SK-N-SH (cell line): Measurements from ENCODE around the gene CRLF2.

Experiments used
- MXI1 ChIP-seq: IDR thresholded peaks from 2 replicates; pipeline ENCODE4 v1.6.1; 2012; ENCODE audit warnings: mild to moderate bottlenecking, low read depth, low read length, improper control_type of control experiment
- RAD21 ChIP-seq: IDR thresholded peaks from 2 replicates; pipeline ENCODE4 v1.6.1; 2012; ENCODE audit warnings: mild to moderate bottlenecking, low read length
- TAF1 ChIP-seq: IDR thresholded peaks from 2 replicates; pipeline ENCODE4 v1.6.1; 2012; ENCODE audit warnings: low read depth, mild to moderate bottlenecking, low read length, moderate library complexity, borderline replicate concordance

DNA sequence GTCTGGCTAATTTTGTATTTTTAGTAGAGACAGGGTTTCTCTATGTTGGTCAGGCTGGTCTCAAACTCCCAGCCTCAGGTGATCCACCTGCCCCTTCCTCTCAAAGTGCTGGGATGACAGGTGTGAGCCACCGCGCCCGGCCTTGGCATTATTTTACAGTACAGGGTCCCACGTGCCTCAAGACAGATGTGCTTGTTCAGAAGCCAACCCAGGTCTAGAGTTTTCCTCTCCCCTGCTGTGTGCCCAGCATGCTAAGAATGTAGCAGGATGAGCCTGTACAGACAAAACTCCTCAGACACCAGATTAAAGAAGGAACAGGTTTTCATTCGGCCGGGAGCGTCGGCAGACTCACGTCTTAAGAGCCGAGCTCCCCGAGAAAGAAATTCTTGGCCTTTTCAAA is 42.2 kb downstream of the CRLF2 start:
- TF ChIP-seq MXI1 (no peak), RAD21 (no peak), TAF1 (no peak)
